ENCODE measurements around the gene MAPT.

DNA sequence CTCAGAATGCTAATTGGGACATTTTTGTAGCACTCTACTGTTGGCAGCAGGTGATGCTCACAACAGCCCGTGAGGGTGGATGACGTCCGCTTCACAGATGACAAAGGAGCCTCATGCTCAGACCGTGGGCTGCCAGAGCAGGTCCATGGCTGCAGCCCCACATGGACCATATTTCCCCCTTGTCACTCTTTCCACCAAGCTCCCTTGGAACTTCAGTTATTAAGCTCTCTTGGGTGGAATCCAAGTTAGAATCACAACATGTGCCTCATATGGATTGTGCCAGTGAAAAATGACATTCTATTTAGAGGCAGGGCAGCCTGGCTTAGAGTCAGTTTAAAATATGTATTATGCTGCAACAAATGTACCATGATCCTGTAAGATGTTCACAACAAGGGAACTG, 71.5 kb downstream of the MAPT start:
- TF ChIP-seq EZH2 (IDR thresholded peaks at IDR 0.05) (no peak), CTCF (IDR thresholded peaks at IDR 0.05) (no peak), EZH2phosphoT487 (IDR thresholded peaks at IDR 0.05) (no peak)
